K562 (cell line): ENCODE measurements around the gene UBE2N. TPM values are rescaled to one million over a fixed set of nuclear protein-coding genes. Genes with fewer than 3 reads are reported as not detected.

Source experiments
- ATAC-seq: fragments of 200-7000 bp; cut with Tn5 transposase; 3 replicates; pipeline ENCODE4 v1.9.1; 2020; ENCODE audit warnings: moderate library complexity
- BruUV-seq: library from RNA; stranded (reverse); fragments of 400-500 nt; replicated peaks from 2 replicates; lab custom pipeline; 2021; lab: Mats Ljungman, UMichigan
- CTCF ChIA-PET: fragments of 300-600 bp; formaldehyde crosslinking; extraction: SDS; loops from one replicate; lab custom pipeline; 2021; ENCODE audit warnings: low intra/inter-chr PET ratio; lab: Yijun Ruan, JAX
- POLR2A ChIA-PET: fragments of 300-600, 350-650 bp; sonication (Branson Sonifier 250); formaldehyde crosslinking; extraction: SDS; loops from one replicate; lab custom pipeline; 2021; ENCODE audit warnings: antibody characterized with exemption, inconsistent platforms; lab: Yijun Ruan, JAX
- DNase-seq, 4 experiments: peaks; one replicate each; pipeline versions ENCODE4 v3.0.0 to v3.0.0-alpha.2; 2011 to 2018; ENCODE audit warnings: low spot score in 3 of 4, mixed read lengths in 3 of 4; ENCODE audit errors: extremely low read depth in 1 of 4
- FAIRE-seq: peaks from 2 replicates; lab custom pipeline; 2011; peaks lifted over from hg19 to GRCh38; lab: Jason Lieb, UNC
- H2AFZ ChIP-seq: 2 replicates; pipeline ENCODE4 v1.6.0; 2011; ENCODE audit warnings: low read depth, low read length, control low read depth, inconsistent platforms
- H3K27ac ChIP-seq: fragments of 200-600 bp; 3 replicates; pipeline ENCODE4 v1.8.0; 2011; ENCODE audit warnings: low read depth, mild to moderate bottlenecking, control low read depth, inconsistent platforms, low read length, moderate library complexity, mixed read lengths; ENCODE audit errors: extremely low read depth
- H3K27me3 ChIP-seq, 2 experiments: fragments of 300-600 bp in 1 of 2; 2 replicates in 1 of 2; 3 replicates in 1 of 2; pipeline versions ENCODE4 v1.6.0 to v1.8.0; 2011; ENCODE audit warnings: inconsistent platforms in 2 of 2, low read length in 2 of 2, mild to moderate bottlenecking in 1 of 2, mixed read lengths in 1 of 2, moderate library complexity in 1 of 2; ENCODE audit not compliant: control insufficient read depth in 2 of 2, insufficient read depth in 2 of 2
- H3K36me3 ChIP-seq: fragments of 300-600 bp; 3 replicates; pipeline ENCODE4 v1.8.0; 2011; ENCODE audit warnings: mild to moderate bottlenecking, low read length, inconsistent platforms; ENCODE audit not compliant: control insufficient read depth, insufficient read depth
- H3K4me1 ChIP-seq, 2 experiments: fragments of 200-600 bp in 1 of 2; replicated peaks in 1 of 2; 2 replicates in 1 of 2; 3 replicates in 1 of 2; pipeline versions ENCODE4 v1.5.1 to v1.8.0; 2011; ENCODE audit warnings: inconsistent platforms in 2 of 2, low read length in 2 of 2, mild to moderate bottlenecking in 1 of 2, mixed read lengths in 1 of 2, moderate library complexity in 1 of 2; ENCODE audit not compliant: control insufficient read depth in 2 of 2, insufficient read depth in 2 of 2
- H3K4me2 ChIP-seq: 2 replicates; pipeline ENCODE4 v1.6.1; 2011; ENCODE audit warnings: low read length, control low read depth, inconsistent platforms, mixed read lengths; ENCODE audit not compliant: insufficient read depth
- H3K4me3 ChIP-seq: fragments of 200-600 bp; sonication (generic), shearing (Covaris generic); 2 replicates; pipeline ENCODE4 v1.5.1; 2016; ENCODE audit warnings: control low read depth, inconsistent platforms
- H3K79me2 ChIP-seq: fragments of 200-600 bp; 3 replicates; pipeline ENCODE4 v1.8.0; 2011; ENCODE audit warnings: low read length, inconsistent platforms; ENCODE audit not compliant: control insufficient read depth, insufficient read depth
- H3K9ac ChIP-seq, 2 experiments: 2 replicates each; pipeline versions ENCODE4 v1.6.0 to v1.6.1; 2011; ENCODE audit warnings: low read depth in 2 of 2, low read length in 2 of 2, control low read depth in 1 of 2, inconsistent platforms in 1 of 2, mild to moderate bottlenecking in 1 of 2, mixed read lengths in 1 of 2; ENCODE audit not compliant: insufficient read depth in 1 of 2
- H3K9me1 ChIP-seq: one replicate; pipeline ENCODE4 v1.6.0; 2011; ENCODE audit warnings: inconsistent platforms, mild to moderate bottlenecking, low read length, moderate library complexity; ENCODE audit not compliant: control insufficient read depth, insufficient read depth
- H3K9me3 ChIP-seq: replicated peaks from 2 replicates; pipeline ENCODE4 v1.5.1; 2011; ENCODE audit warnings: low read depth, low read length, inconsistent platforms; ENCODE audit not compliant: control insufficient read depth, insufficient read depth
- H4K20me1 ChIP-seq: replicated peaks from 2 replicates; pipeline ENCODE4 v1.6.1; 2011; ENCODE audit warnings: low read length, inconsistent platforms, mixed read lengths; ENCODE audit not compliant: control insufficient read depth, insufficient read depth
- AFF4 ChIP-seq: sonication (generic); formaldehyde crosslinking; IDR thresholded peaks from 2 replicates; pipeline ENCODE4 v1.8.0; 2023; ENCODE audit warnings: mild to moderate bottlenecking, missing genetic modification reagents
- CBX1 ChIP-seq: sonication (generic); IDR thresholded peaks from 2 replicates; pipeline ENCODE4 v1.6.1; 2016; ENCODE audit warnings: antibody characterized with exemption, low read depth, mild to moderate bottlenecking
- COPS2 ChIP-seq: fragments of 450-650 bp; conservative IDR thresholded peaks from 2 replicates; pipeline ENCODE4 v1.6.1; 2016; ENCODE audit warnings: mild to moderate bottlenecking, moderate library complexity
- ETV5 ChIP-seq: sonication (generic); formaldehyde crosslinking; IDR thresholded peaks from 2 replicates; pipeline ENCODE4 v1.4.0; 2020; ENCODE audit warnings: low read depth, mild to moderate bottlenecking, missing genetic modification reagents
- KDM1A ChIP-seq, 2 experiments: fragments of 450-650 bp; IDR thresholded peaks; 2 replicates each; pipeline ENCODE4 v1.6.1; 2016; ENCODE audit warnings: mild to moderate bottlenecking in 2 of 2
- TBP ChIP-seq: optimal IDR thresholded peaks from 2 replicates; pipeline ENCODE3; 2011; ENCODE audit warnings: low read depth, low read length, improper control_type of control experiment
- TEAD1 ChIP-seq, 2 experiments: fragments of 450-650 bp in 1 of 2; sonication (generic) in 1 of 2; formaldehyde crosslinking; IDR thresholded peaks; 2 replicates each; pipeline versions ENCODE4 v1.4.0 to v1.8.0; 2020 to 2022; ENCODE audit warnings: mild to moderate bottlenecking in 2 of 2, missing genetic modification reagents in 1 of 2
- ZNF740 ChIP-seq, 3 experiments: fragments of 200-800 bp in 1 of 3; sonication (Bioruptor generic) in 1 of 3; sonication (generic) in 1 of 3; formaldehyde crosslinking in 1 of 3; IDR thresholded peaks; 2 replicates each; pipeline versions ENCODE4 v1.6.1 to v1.8.0; 2016 to 2022; ENCODE audit warnings: mild to moderate bottlenecking in 2 of 3, missing compliant biosample characterization in 2 of 3, missing genetic modification characterization in 2 of 3, missing genetic modification reagents in 1 of 3
- WGBS: fragments of 100-300 bp; shearing (Covaris generic); methylation state at CpG from one replicate; pipeline ENCODE4 v1.1.6; 2016; ENCODE audit warnings: low coverage, mixed read lengths; ENCODE audit not compliant: insufficient coverage; ENCODE audit errors: missing lambda C conversion rate; 5-methylcytosine and 5-hydroxymethylcytosine counted together
- in situ Hi-C: fragments of 300-500 bp; cut with MboI; formaldehyde crosslinking; loops from 4 replicates; pipeline ENCODE4 v1.15.0; 2018; ENCODE audit warnings: inconsistent platforms, mixed read lengths
- intact Hi-C: fragments of 100-400 bp; cut with micrococcal nuclease; formaldehyde crosslinking; loops from 2 replicates; pipeline ENCODE4 v1.14.2; 2022
- polyA plus RNA-seq, 8 experiments: library from polyadenylated mRNA; depleted of rRNA in 4 of 8; stranded (reverse) in 5 of 8; unstranded in 3 of 8; fragments of >200 nt; fragmentation: Nextera tagmentation in 2 of 8; fragmentation: Illumina TruSeq in 1 of 8; extraction: Ambion mirVana in 2 of 8; extraction: Trizol in 1 of 8; gene quantifications; 2 replicates each; pipeline versions ENCODE4 v1.2.1 to v1.2.3, GENCODE V29; 2011 to 2014; ENCODE audit warnings: inconsistent platforms in 1 of 8, missing spikeins in 1 of 8
- total RNA-seq, 7 experiments: library from RNA; depleted of rRNA in 6 of 7; stranded (reverse); fragments of >200 nt in 6 of 7; fragmentation: Illumina TruSeq in 2 of 7; extraction: Trizol in 2 of 7; gene quantifications; 2 replicates each; pipeline versions ENCODE4 v1.2.1 to v1.2.3, GENCODE V29; 2011 to 2021; ENCODE audit warnings: low replicate concordance in 1 of 7

The UBE2N gene
- total and polyA plus RNA-seq, 9 of the 15 experiments (the other 6 are each of a cell fraction or from before 2014, with no cell fraction given), result 189 to 826 (median 260) TPM

- peak; percentile 72 for TF ChIP-seq AFF4 (CRISPR knock-in tag)
These were observed 63.4 kb downstream of the UBE2N start (continued) for GRCh38 chr12:93378196-93378997.

GRCh38 chr12:93377252-93378195 is 64.2 kb downstream of the UBE2N start, which contains the start of gene NUDT4:
NUDT4 (plus strand) TSS chr12:93377925; CDS start chr12:93378323, 398 bp downstream.
- Histone ChIP-seq H3K79me2 (peaks cover 96% of the 10 kb centered on the region), H3K9ac (peak within 1 kb of the TSS; percentile 92 to 94), H3K27ac (peak within 1 kb of the TSS; percentile 88), H3K9me3 (no peaks in the 10 kb centered on the region), H3K9me1 (no peaks in the 10 kb centered on the region), H2AFZ (peak within 1 kb of the TSS; percentile 90), H3K27me3 (no peaks in the 10 kb centered on the region), H4K20me1 (peaks cover 41% of the 10 kb centered on the region), H3K4me3 (peak within 1 kb of the TSS; percentile 97), H3K36me3 (peaks cover 26% of the 10 kb centered on the region), H3K4me2 (peak within 1 kb of the TSS; percentile 100), H3K4me1 (peaks cover 14 to 20% of the 10 kb centered on the region in 2 experiments; a peak in 4 of 5 replicates)
- intact Hi-C loops (loop anchor here (1.0 to 5.0 kb wide), 2 partner anchors 61 to 280 kb away; no protein-coding TSS in a partner anchor), in situ Hi-C loops (no loop called here)
- peak; percentile 70 for ATAC-seq
- peak; percentile 98 to 99 (median 98) for DNase-seq
- ChIA-PET POLR2A (interaction anchor here (0.6 to 2.1 kb wide), 6 partner anchors 13 to 448 kb away, joined by 3 to 17 read pairs (median 4); partner anchors contain the start of gene EEA1), CTCF (no interaction called here)
- peak; percentile 81 for FAIRE-seq
- BruUV-seq, result TSS peak; percentile 68
- under 1% methylated on average over 26 of the region's 79 CpGs for WGBS
- TF ChIP-seq TEAD1 (CRISPR knock-in tag; IDR thresholded peaks at IDR 0.05), result peak in 1 of 2 experiments; percentile 71; a peak in 1 of 4 replicates
- TF ChIP-seq ZNF740 (CRISPR knock-in tag; IDR thresholded peaks at IDR 0.05), result no peak
- no peak for TF ChIP-seq ZNF740 (tag; IDR thresholded peaks at IDR 0.05)
- peak; percentile 84 for TF ChIP-seq TBP
- TF ChIP-seq CBX1, result 0 out of 2 replicates have a peak, but pooled peaks have one; percentile 72
- no peak for TF ChIP-seq KDM1A (IDR thresholded peaks at IDR 0.05)
- no peak for TF ChIP-seq COPS2
- 0 out of 2 replicates have a peak, but pooled peaks have one; percentile 38 for TF ChIP-seq ETV5
